ENCODE measurements around the gene GPRASP2. TPM values are rescaled to one million over a fixed set of nuclear protein-coding genes. Genes with fewer than 3 reads are reported as not detected.

GPRASP2 gene
- total RNA-seq, 1 experiment from 2014 or later, result 2.1 TPM

DNA sequence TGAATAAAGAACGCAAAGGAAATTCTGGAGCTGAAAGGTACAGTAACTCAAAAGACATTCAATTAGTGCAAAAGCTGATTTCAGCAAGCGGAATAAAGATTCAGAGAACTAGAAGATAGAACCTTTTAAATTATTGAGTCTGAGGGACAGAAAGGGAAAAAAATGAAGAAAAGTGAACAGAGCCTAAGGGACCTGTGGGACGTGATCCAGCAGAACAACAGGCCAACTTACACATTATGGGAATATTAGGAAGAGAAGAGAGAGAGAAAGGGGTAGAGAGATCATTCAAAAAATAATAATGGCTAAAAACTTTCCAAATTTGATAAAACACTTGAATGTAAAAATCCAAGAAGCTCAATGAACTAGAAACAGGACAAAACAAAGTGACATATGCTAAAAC lies 17.5 kb upstream of the GPRASP2 start:
- BruUV-seq (replicated peaks), result no TSS peak
- H3K36me3 ChIP-seq (ENCODE audit: control insufficient read depth in 1 of 2, insufficient read depth in 2 of 2, low read length in 2 of 2), result no peaks in the 10 kb centered on the region
- CTCF ChIA-PET, result no interaction called here
- no peaks in the 10 kb centered on the region for H3K4me1 ChIP-seq (ENCODE audit: control insufficient read depth in 1 of 2, insufficient read depth in 2 of 2, low read length in 2 of 2)
- TF ChIP-seq, protein P1, sequence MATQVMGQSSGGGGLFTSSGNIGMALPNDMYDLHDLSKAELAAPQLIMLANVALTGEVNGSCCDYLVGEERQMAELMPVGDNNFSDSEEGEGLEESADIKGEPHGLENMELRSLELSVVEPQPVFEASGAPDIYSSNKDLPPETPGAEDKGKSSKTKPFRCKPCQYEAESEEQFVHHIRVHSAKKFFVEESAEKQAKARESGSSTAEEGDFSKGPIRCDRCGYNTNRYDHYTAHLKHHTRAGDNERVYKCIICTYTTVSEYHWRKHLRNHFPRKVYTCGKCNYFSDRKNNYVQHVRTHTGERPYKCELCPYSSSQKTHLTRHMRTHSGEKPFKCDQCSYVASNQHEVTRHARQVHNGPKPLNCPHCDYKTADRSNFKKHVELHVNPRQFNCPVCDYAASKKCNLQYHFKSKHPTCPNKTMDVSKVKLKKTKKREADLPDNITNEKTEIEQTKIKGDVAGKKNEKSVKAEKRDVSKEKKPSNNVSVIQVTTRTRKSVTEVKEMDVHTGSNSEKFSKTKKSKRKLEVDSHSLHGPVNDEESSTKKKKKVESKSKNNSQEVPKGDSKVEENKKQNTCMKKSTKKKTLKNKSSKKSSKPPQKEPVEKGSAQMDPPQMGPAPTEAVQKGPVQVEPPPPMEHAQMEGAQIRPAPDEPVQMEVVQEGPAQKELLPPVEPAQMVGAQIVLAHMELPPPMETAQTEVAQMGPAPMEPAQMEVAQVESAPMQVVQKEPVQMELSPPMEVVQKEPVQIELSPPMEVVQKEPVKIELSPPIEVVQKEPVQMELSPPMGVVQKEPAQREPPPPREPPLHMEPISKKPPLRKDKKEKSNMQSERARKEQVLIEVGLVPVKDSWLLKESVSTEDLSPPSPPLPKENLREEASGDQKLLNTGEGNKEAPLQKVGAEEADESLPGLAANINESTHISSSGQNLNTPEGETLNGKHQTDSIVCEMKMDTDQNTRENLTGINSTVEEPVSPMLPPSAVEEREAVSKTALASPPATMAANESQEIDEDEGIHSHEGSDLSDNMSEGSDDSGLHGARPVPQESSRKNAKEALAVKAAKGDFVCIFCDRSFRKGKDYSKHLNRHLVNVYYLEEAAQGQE (IDR thresholded peaks at IDR 0.05; ENCODE audit: low read depth), result no peak
- no peak for TF ChIP-seq EZH2 (IDR thresholded peaks at IDR 0.05)
- no peak for TF ChIP-seq FOSL1 (IDR thresholded peaks at IDR 0.05; ENCODE audit: low read depth)
- no peak for TF ChIP-seq ELF1 (IDR thresholded peaks at IDR 0.05; ENCODE audit: borderline replicate concordance, low read depth)
- RAD21 ChIA-PET (ENCODE audit: low non-redundant PET in 1 of 2, low total read pairs in 2 of 2, uncharacterized antibody in 2 of 2, unreplicated experiment in 2 of 2), result no interaction called here
- H3K9ac ChIP-seq (ENCODE audit: low read length), result no peak overlapping the region
- intact Hi-C loops (cut with micrococcal nuclease), result no loop called here
- H4K20me1 ChIP-seq (ENCODE audit: insufficient read depth), result no peaks in the 10 kb centered on the region
- no peak overlapping the region for H3K27ac ChIP-seq (ENCODE audit: low read depth, low read length)
- no peaks in the 10 kb centered on the region for H3K9me3 ChIP-seq (ENCODE audit: control insufficient read depth in 1 of 2, insufficient read depth in 1 of 2, low read depth in 1 of 2, low read length in 2 of 2)
- ATAC-seq (no peak), DNase-seq (ENCODE audit: low read depth, low spot score) (no peak)
- H3K4me2 ChIP-seq (ENCODE audit: low read length), result no peak overlapping the region
- POLR2A ChIA-PET, result no interaction called here
- H3K4me3 ChIP-seq (replicated peaks in 1 of 2; ENCODE audit: low read depth in 1 of 2, low read length in 2 of 2), result no peak overlapping the region
- H3K27me3 ChIP-seq (ENCODE audit: insufficient read depth, low read length), result no peaks in the 10 kb centered on the region
- H2AFZ ChIP-seq (ENCODE audit: low read depth, low read length, poor library complexity, severe bottlenecking), result no peak overlapping the region
- no peaks in the 10 kb centered on the region for H3K9me2 ChIP-seq (ENCODE audit: insufficient read depth)
- no peaks in the 10 kb centered on the region for H3K79me2 ChIP-seq (ENCODE audit: insufficient read depth, low read length)

DNA sequence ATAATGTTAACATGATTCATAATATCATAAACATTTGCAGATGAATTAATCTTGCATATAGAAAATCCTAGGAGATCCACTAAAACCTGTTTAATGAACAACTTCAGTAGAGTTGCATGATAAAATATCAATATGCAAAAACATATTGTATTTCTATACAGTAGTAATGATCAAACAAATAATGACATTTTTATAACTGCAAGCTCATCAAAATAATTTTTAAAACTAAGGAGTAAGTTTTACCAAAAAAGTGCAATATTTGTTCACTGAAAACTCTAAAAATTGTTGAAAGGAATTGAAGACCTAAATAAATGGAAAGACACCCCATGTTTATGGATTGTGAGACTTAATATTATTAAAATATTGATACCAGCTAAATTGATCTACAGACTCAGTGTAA lies 15.9 kb upstream of the GPRASP2 start:
- POLR2A ChIA-PET, result no interaction called here
- no peak for DNase-seq (ENCODE audit: low read depth, low spot score)
- Histone ChIP-seq H3K9me3 (ENCODE audit: control insufficient read depth in 1 of 2, insufficient read depth in 1 of 2, low read depth in 1 of 2, low read length in 2 of 2) (no peaks in the 10 kb centered on the region), H3K79me2 (ENCODE audit: insufficient read depth, low read length) (no peaks in the 10 kb centered on the region), H3K9ac (ENCODE audit: low read length) (no peak overlapping the region), H2AFZ (ENCODE audit: low read depth, low read length, poor library complexity, severe bottlenecking) (no peak overlapping the region), H3K4me2 (ENCODE audit: low read length) (no peak overlapping the region), H3K27me3 (ENCODE audit: insufficient read depth, low read length) (no peaks in the 10 kb centered on the region), H3K4me1 (ENCODE audit: control insufficient read depth in 1 of 2, insufficient read depth in 2 of 2, low read length in 2 of 2) (no peaks in the 10 kb centered on the region), H4K20me1 (ENCODE audit: insufficient read depth) (no peaks in the 10 kb centered on the region), H3K36me3 (ENCODE audit: control insufficient read depth in 1 of 2, insufficient read depth in 2 of 2, low read length in 2 of 2) (no peaks in the 10 kb centered on the region), H3K9me2 (ENCODE audit: insufficient read depth) (no peaks in the 10 kb centered on the region), H3K27ac (ENCODE audit: low read depth, low read length) (no peak overlapping the region), H3K4me3 (replicated peaks in 1 of 2; ENCODE audit: low read depth in 1 of 2, low read length in 2 of 2) (no peak overlapping the region)
- CTCF ChIA-PET, result no interaction called here
- intact Hi-C loops (cut with micrococcal nuclease), result no loop called here
- RAD21 ChIA-PET (ENCODE audit: low non-redundant PET in 1 of 2, low total read pairs in 2 of 2, uncharacterized antibody in 2 of 2, unreplicated experiment in 2 of 2), result no interaction called here
- no TSS peak for BruUV-seq (replicated peaks)
- ATAC-seq, result no peak
- TF ChIP-seq SIN3A (IDR thresholded peaks at IDR 0.05; ENCODE audit: low read depth) (no peak), CEBPB (IDR thresholded peaks at IDR 0.05; ENCODE audit: low read depth) (no peak), CBX3 (IDR thresholded peaks at IDR 0.05; ENCODE audit: low read depth) (no peak), ZFX (IDR thresholded peaks at IDR 0.05) (no peak), ELF1 (IDR thresholded peaks at IDR 0.05; ENCODE audit: borderline replicate concordance, low read depth) (no peak), YY1 (IDR thresholded peaks at IDR 0.05; ENCODE audit: extremely low read depth, insufficient replicate concordance, low read depth, low read length) (no peak), EZH2phosphoT487 (IDR thresholded peaks at IDR 0.05; ENCODE audit: borderline replicate concordance) (no peak), JUND (IDR thresholded peaks at IDR 0.05) (no peak), SRF (IDR thresholded peaks at IDR 0.05; ENCODE audit: low read depth) (no peak), SP1 (IDR thresholded peaks at IDR 0.05; ENCODE audit: low read depth) (no peak), TCF7L2 (IDR thresholded peaks at IDR 0.05; ENCODE audit: borderline replicate concordance, extremely low read depth, insufficient read depth, insufficient read length) (no peak)
- TF ChIP-seq, protein P2, sequence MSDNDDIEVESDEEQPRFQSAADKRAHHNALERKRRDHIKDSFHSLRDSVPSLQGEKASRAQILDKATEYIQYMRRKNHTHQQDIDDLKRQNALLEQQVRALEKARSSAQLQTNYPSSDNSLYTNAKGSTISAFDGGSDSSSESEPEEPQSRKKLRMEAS (IDR thresholded peaks at IDR 0.05), result no peak
- TF ChIP-seq, protein P3, sequence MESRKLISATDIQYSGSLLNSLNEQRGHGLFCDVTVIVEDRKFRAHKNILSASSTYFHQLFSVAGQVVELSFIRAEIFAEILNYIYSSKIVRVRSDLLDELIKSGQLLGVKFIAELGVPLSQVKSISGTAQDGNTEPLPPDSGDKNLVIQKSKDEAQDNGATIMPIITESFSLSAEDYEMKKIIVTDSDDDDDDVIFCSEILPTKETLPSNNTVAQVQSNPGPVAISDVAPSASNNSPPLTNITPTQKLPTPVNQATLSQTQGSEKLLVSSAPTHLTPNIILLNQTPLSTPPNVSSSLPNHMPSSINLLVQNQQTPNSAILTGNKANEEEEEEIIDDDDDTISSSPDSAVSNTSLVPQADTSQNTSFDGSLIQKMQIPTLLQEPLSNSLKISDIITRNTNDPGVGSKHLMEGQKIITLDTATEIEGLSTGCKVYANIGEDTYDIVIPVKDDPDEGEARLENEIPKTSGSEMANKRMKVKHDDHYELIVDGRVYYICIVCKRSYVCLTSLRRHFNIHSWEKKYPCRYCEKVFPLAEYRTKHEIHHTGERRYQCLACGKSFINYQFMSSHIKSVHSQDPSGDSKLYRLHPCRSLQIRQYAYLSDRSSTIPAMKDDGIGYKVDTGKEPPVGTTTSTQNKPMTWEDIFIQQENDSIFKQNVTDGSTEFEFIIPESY (IDR thresholded peaks at IDR 0.05; ENCODE audit: extremely low read depth, insufficient replicate concordance, low read length), result no peak
- TF ChIP-seq, protein P4, sequence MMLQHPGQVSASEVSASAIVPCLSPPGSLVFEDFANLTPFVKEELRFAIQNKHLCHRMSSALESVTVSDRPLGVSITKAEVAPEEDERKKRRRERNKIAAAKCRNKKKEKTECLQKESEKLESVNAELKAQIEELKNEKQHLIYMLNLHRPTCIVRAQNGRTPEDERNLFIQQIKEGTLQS (IDR thresholded peaks at IDR 0.05), result no peak
